ENCODE results near the gene KLHL22. TPM values are rescaled to one million over a fixed set of nuclear protein-coding genes. Genes with fewer than 3 reads are reported as not detected.

KLHL22 gene
- total and polyA plus RNA-seq, 7 donors: 8.4 to 24.3 (median 14.6) TPM

Other genes starting within 250 kb of the KLHL22 start
- 1 to 10 TPM in 1 of 4 donors, under 1 TPM in 3; 0.22 to 2.4 (median 0.64) TPM for gene RTN4R, start 227.5 kb downstream of the KLHL22 start, total RNA-seq
- under 1 TPM; 0.12 to 0.36 (median 0.30) TPM for gene RTN4R, start 227.5 kb downstream of the KLHL22 start, polyA plus RNA-seq
- 10 to 100 TPM; 33.2 to 44.9 (median 37.8) TPM for gene DGCR6L, start 175.7 kb downstream of the KLHL22 start, total RNA-seq
- gene DGCR6L, start 175.7 kb downstream of the KLHL22 start, polyA plus RNA-seq: 10 to 100 TPM; 55.2 to 87.2 (median 70.2) TPM
- 1 to 10 TPM; 2.4 to 4.8 (median 4.3) TPM for gene ZNF74, start 101.6 kb downstream of the KLHL22 start, total RNA-seq
- 1 to 10 TPM; 2.1 to 4.6 (median 2.2) TPM for gene ZNF74, start 101.6 kb downstream of the KLHL22 start, polyA plus RNA-seq
- gene SCARF2, start 58.0 kb downstream of the KLHL22 start, total RNA-seq: 1 to 10 TPM; 1.3 to 2.0 (median 1.8) TPM
- gene SCARF2, start 58.0 kb downstream of the KLHL22 start, polyA plus RNA-seq: 1 to 10 TPM in 1 of 3 donors, under 1 TPM in 2; 0.44 to 1.0 (median 0.86) TPM
- 10 to 100 TPM; 46.4 to 94.8 (median 73.6) TPM for gene MED15, start 11.8 kb upstream of the KLHL22 start, total RNA-seq
- 10 to 100 TPM; 33.8 to 61.5 (median 41.5) TPM for gene MED15, start 11.8 kb upstream of the KLHL22 start, polyA plus RNA-seq

All from psoas muscle (tissue), 7 donors.